Liver (tissue), 9 donors: ENCODE data around the gene TJP1. TPM values are rescaled to one million over a fixed set of nuclear protein-coding genes. Genes with fewer than 3 reads are reported as not detected.

Experiments
- DNase-seq: peaks from one replicate; pipeline ENCODE4 v3.0.0-alpha.2; 2017; ENCODE audit warnings: low spot score
- H3K27ac ChIP-seq, 2 donors: one replicate each; pipeline ENCODE4 v1.7.0; 2013; ENCODE audit warnings: inconsistent platforms in 2 of 2, low read length in 2 of 2, control low read depth in 1 of 2, low read depth in 1 of 2, mild to moderate bottlenecking in 1 of 2
- H3K27me3 ChIP-seq, 4 donors: one replicate each; pipeline versions ENCODE4 v1.6.1 to v1.7.0; 2013; ENCODE audit warnings: low read length in 3 of 4, inconsistent platforms in 1 of 4, mild to moderate bottlenecking in 1 of 4, moderate library complexity in 1 of 4; ENCODE audit not compliant: control insufficient read depth in 4 of 4, insufficient read depth in 4 of 4
- H3K36me3 ChIP-seq, 4 donors: one replicate each; pipeline versions ENCODE4 v1.6.1 to v1.7.0; 2013; ENCODE audit warnings: low read length in 3 of 4, mild to moderate bottlenecking in 3 of 4, low read depth in 1 of 4, moderate library complexity in 1 of 4; ENCODE audit not compliant: control insufficient read depth in 4 of 4, insufficient read depth in 3 of 4
- H3K4me1 ChIP-seq, 4 donors: one replicate each; pipeline versions ENCODE4 v1.6.1 to v1.7.0; 2013; ENCODE audit warnings: low read length in 3 of 4, mild to moderate bottlenecking in 3 of 4, moderate library complexity in 1 of 4; ENCODE audit not compliant: control insufficient read depth in 4 of 4, insufficient read depth in 4 of 4
- H3K4me3 ChIP-seq, 3 donors: one replicate each; pipeline versions ENCODE4 v1.6.1 to v1.7.0; 2013; ENCODE audit warnings: low read length in 3 of 3, control low read depth in 1 of 3, low read depth in 1 of 3, mild to moderate bottlenecking in 1 of 3
- H3K9ac ChIP-seq, 2 donors: one replicate each; pipeline ENCODE4 v1.7.0; 2013; ENCODE audit warnings: low read length in 2 of 2, mild to moderate bottlenecking in 2 of 2, moderate library complexity in 2 of 2, control low read depth in 1 of 2, low read depth in 1 of 2
- H3K9me3 ChIP-seq, 4 donors: one replicate each; pipeline versions ENCODE4 v1.6.1 to v1.7.0; 2013; ENCODE audit warnings: low read length in 3 of 4; ENCODE audit not compliant: control insufficient read depth in 4 of 4
- EGR1 ChIP-seq, 2 donors: IDR thresholded peaks; 2 replicates each; pipeline ENCODE4 v1.6.1; 2016 to 2018; ENCODE audit warnings: antibody characterized with exemption in 2 of 2, low read depth in 2 of 2
- FOXA1 ChIP-seq: IDR thresholded peaks from 2 replicates; pipeline ENCODE4 v1.6.1; 2016; ENCODE audit warnings: antibody characterized with exemption
- FOXA2 ChIP-seq: IDR thresholded peaks from 2 replicates; pipeline ENCODE4 v1.6.1; 2016; ENCODE audit warnings: antibody characterized with exemption
- GABPA ChIP-seq, 2 donors: IDR thresholded peaks in 1 of 2; conservative IDR thresholded peaks in 1 of 2; 2 replicates each; pipeline ENCODE4 v1.6.1; 2016; ENCODE audit warnings: antibody characterized with exemption in 2 of 2, mild to moderate bottlenecking in 1 of 2, moderate library complexity in 1 of 2
- HNF4A ChIP-seq, 2 donors: conservative IDR thresholded peaks; 2 replicates each; pipeline ENCODE4 v1.6.1; 2016; ENCODE audit warnings: antibody characterized with exemption in 2 of 2, mild to moderate bottlenecking in 2 of 2
- HNF4G ChIP-seq: IDR thresholded peaks from 2 replicates; pipeline ENCODE4 v1.6.1; 2016; ENCODE audit warnings: antibody characterized with exemption
- JUND ChIP-seq, 2 donors: IDR thresholded peaks; 2 replicates each; pipeline ENCODE4 v1.6.1; 2016; ENCODE audit warnings: antibody characterized with exemption in 2 of 2
- NR2F2 ChIP-seq: IDR thresholded peaks from 2 replicates; pipeline ENCODE4 v1.6.1; 2016; ENCODE audit warnings: antibody characterized with exemption
- RAD21 ChIP-seq, 2 donors: IDR thresholded peaks; 2 replicates each; pipeline ENCODE4 v1.6.1; 2016; ENCODE audit warnings: antibody characterized with exemption in 2 of 2, mild to moderate bottlenecking in 2 of 2
- RXRA ChIP-seq, 2 donors: IDR thresholded peaks; 2 replicates each; pipeline ENCODE4 v1.6.1; 2017 to 2018; ENCODE audit warnings: antibody characterized with exemption in 2 of 2, mild to moderate bottlenecking in 1 of 2
- SP1 ChIP-seq: IDR thresholded peaks from 2 replicates; pipeline ENCODE4 v1.6.1; 2018; ENCODE audit warnings: antibody characterized with exemption, mild to moderate bottlenecking
- TAF1 ChIP-seq: conservative IDR thresholded peaks from 2 replicates; pipeline ENCODE4 v1.6.1; 2016; ENCODE audit warnings: antibody characterized with exemption, mild to moderate bottlenecking
- YY1 ChIP-seq: IDR thresholded peaks from 2 replicates; pipeline ENCODE4 v1.6.1; 2016; ENCODE audit warnings: antibody characterized with exemption, mild to moderate bottlenecking
- WGBS: extraction: QIAGEN DNeasy Blood & Tissue Kit; methylation state at CpG from one replicate; pipeline ENCODE4 v1.1.7; 2013; 5-methylcytosine and 5-hydroxymethylcytosine counted together
- polyA plus RNA-seq, 2 donors: library from polyadenylated mRNA; stranded (reverse) in 1 of 2; unstranded in 1 of 2; fragments of 200-250 nt in 1 of 2; fragments of >200 nt in 1 of 2; fragmentation: Nextera tagmentation in 1 of 2; extraction: Ambion mirVana in 1 of 2; gene quantifications; one replicate each; pipeline versions ENCODE4 v1.2.1 to v1.2.3, GENCODE V29; 2013 to 2015
- total RNA-seq, 2 donors: library from RNA; depleted of rRNA; stranded (reverse); fragments of >200 nt; gene quantifications; one replicate each; pipeline ENCODE4 v1.2.3, GENCODE V29; 2014
- TF ChIP-seq, protein P1 (sequence below): fragments of 150-350 bp; IDR thresholded peaks from 2 replicates; pipeline ENCODE4 v1.5.1; 2017; ENCODE audit warnings: improper control_type of control experiment, low read depth, low read length; ENCODE audit not compliant: missing input control
- TF ChIP-seq, protein P2 (sequence below): IDR thresholded peaks from 2 replicates; pipeline ENCODE4 v1.6.1; 2016; ENCODE audit warnings: antibody characterized with exemption
- TF ChIP-seq, protein P3 (sequence below): IDR thresholded peaks from 2 replicates; pipeline ENCODE4 v1.6.1; 2016; ENCODE audit warnings: antibody characterized with exemption
- TF ChIP-seq, protein P4 (sequence below): IDR thresholded peaks from 2 replicates; pipeline ENCODE4 v1.6.1; 2016; ENCODE audit warnings: antibody characterized with exemption
- TF ChIP-seq, protein P5 (sequence below): IDR thresholded peaks from 2 replicates; pipeline ENCODE4 v1.6.1; 2016; ENCODE audit warnings: antibody characterized with exemption, mild to moderate bottlenecking
- donor health status: healthy.
- donor health status: healthy.
- donor health status: healthy.
- donor health status: healthy.
- donor health status: healthy.

TJP1 gene
- total and polyA plus RNA-seq, 4 donors: 12.6 to 40.4 (median 16.9) TPM

DNA sequence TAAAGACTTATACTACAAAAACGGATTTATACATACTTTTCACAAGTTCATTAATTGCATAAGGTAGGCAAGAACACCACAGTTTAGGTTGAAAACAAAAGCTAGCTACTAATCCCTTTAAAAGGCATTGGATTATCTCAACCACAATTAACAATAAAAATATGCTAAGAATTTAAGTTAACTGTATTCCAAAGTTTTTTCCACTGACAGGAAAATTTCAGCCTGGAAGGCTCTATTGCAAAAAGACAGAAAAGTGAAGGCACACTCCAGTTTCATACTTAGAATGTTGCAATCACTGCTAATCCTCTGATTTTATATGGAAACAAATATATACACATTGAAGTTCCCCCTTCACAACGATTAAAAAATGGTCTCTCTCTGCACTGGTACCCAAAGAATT lies 71.5 kb downstream of the TJP1 start (continued):
- TF ChIP-seq, protein P1, sequence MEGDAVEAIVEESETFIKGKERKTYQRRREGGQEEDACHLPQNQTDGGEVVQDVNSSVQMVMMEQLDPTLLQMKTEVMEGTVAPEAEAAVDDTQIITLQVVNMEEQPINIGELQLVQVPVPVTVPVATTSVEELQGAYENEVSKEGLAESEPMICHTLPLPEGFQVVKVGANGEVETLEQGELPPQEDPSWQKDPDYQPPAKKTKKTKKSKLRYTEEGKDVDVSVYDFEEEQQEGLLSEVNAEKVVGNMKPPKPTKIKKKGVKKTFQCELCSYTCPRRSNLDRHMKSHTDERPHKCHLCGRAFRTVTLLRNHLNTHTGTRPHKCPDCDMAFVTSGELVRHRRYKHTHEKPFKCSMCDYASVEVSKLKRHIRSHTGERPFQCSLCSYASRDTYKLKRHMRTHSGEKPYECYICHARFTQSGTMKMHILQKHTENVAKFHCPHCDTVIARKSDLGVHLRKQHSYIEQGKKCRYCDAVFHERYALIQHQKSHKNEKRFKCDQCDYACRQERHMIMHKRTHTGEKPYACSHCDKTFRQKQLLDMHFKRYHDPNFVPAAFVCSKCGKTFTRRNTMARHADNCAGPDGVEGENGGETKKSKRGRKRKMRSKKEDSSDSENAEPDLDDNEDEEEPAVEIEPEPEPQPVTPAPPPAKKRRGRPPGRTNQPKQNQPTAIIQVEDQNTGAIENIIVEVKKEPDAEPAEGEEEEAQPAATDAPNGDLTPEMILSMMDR: no peak
- TF ChIP-seq RAD21 (IDR thresholded peaks at IDR 0.05): no peak
- TF ChIP-seq EGR1 (IDR thresholded peaks at IDR 0.05; ENCODE audit: low read depth in 2 of 2): no peak

GRCh38 chr15:29749365-29750086 lies 72.7 kb downstream of the TJP1 start:
- H3K4me3 ChIP-seq: no peak overlapping the region
- H3K27ac ChIP-seq: no peak overlapping the region
- H3K9ac ChIP-seq: no peak overlapping the region
- no peaks in the 10 kb centered on the region for H3K27me3 ChIP-seq
- no peak for TF ChIP-seq EGR1 (IDR thresholded peaks at IDR 0.05; ENCODE audit: low read depth in 2 of 2)
- TF ChIP-seq FOXA2: no peak
- no peak for TF ChIP-seq YY1
- TF ChIP-seq JUND (IDR thresholded peaks at IDR 0.05): no peak
- TF ChIP-seq, protein P2, sequence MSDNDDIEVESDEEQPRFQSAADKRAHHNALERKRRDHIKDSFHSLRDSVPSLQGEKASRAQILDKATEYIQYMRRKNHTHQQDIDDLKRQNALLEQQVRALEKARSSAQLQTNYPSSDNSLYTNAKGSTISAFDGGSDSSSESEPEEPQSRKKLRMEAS: no peak
- TF ChIP-seq RXRA (IDR thresholded peaks at IDR 0.05): no peak
- TF ChIP-seq HNF4A (conservative IDR thresholded peaks at IDR 0.05): no peak
- no peak for TF ChIP-seq RAD21 (IDR thresholded peaks at IDR 0.05)
- TF ChIP-seq, protein P3, sequence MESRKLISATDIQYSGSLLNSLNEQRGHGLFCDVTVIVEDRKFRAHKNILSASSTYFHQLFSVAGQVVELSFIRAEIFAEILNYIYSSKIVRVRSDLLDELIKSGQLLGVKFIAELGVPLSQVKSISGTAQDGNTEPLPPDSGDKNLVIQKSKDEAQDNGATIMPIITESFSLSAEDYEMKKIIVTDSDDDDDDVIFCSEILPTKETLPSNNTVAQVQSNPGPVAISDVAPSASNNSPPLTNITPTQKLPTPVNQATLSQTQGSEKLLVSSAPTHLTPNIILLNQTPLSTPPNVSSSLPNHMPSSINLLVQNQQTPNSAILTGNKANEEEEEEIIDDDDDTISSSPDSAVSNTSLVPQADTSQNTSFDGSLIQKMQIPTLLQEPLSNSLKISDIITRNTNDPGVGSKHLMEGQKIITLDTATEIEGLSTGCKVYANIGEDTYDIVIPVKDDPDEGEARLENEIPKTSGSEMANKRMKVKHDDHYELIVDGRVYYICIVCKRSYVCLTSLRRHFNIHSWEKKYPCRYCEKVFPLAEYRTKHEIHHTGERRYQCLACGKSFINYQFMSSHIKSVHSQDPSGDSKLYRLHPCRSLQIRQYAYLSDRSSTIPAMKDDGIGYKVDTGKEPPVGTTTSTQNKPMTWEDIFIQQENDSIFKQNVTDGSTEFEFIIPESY: no peak
- TF ChIP-seq FOXA1: no peak
- TF ChIP-seq SP1: no peak
- TF ChIP-seq, protein P4, sequence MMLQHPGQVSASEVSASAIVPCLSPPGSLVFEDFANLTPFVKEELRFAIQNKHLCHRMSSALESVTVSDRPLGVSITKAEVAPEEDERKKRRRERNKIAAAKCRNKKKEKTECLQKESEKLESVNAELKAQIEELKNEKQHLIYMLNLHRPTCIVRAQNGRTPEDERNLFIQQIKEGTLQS: no peak
- no peak for TF ChIP-seq GABPA (IDR thresholded peaks at IDR 0.05 in 1 of 2, conservative IDR thresholded peaks at IDR 0.05 in 1 of 2)
- TF ChIP-seq HNF4G: no peak
- TF ChIP-seq, protein P5, sequence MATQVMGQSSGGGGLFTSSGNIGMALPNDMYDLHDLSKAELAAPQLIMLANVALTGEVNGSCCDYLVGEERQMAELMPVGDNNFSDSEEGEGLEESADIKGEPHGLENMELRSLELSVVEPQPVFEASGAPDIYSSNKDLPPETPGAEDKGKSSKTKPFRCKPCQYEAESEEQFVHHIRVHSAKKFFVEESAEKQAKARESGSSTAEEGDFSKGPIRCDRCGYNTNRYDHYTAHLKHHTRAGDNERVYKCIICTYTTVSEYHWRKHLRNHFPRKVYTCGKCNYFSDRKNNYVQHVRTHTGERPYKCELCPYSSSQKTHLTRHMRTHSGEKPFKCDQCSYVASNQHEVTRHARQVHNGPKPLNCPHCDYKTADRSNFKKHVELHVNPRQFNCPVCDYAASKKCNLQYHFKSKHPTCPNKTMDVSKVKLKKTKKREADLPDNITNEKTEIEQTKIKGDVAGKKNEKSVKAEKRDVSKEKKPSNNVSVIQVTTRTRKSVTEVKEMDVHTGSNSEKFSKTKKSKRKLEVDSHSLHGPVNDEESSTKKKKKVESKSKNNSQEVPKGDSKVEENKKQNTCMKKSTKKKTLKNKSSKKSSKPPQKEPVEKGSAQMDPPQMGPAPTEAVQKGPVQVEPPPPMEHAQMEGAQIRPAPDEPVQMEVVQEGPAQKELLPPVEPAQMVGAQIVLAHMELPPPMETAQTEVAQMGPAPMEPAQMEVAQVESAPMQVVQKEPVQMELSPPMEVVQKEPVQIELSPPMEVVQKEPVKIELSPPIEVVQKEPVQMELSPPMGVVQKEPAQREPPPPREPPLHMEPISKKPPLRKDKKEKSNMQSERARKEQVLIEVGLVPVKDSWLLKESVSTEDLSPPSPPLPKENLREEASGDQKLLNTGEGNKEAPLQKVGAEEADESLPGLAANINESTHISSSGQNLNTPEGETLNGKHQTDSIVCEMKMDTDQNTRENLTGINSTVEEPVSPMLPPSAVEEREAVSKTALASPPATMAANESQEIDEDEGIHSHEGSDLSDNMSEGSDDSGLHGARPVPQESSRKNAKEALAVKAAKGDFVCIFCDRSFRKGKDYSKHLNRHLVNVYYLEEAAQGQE: no peak
- no peak for TF ChIP-seq NR2F2
- no peak for TF ChIP-seq TAF1
- TF ChIP-seq, protein P1: no peak
- H3K36me3 ChIP-seq: peaks cover 0 to 4% (median 0%) of the 10 kb centered on the region in 4 donors
- 89% methylated on average over 15 of the region's 15 CpGs for WGBS
- no peak for DNase-seq
- H3K9me3 ChIP-seq: no peaks in the 10 kb centered on the region
- H3K4me1 ChIP-seq: peaks cover 0 to 6% (median 0%) of the 10 kb centered on the region in 4 donors
